Activated naive CD4-positive, alpha-beta T cell treated with anti-CD3 and anti-CD28 coated beads, Interleukin-2, amount 10 ng/mL, durations not matched to agents 7 days and 5 days (primary cell): ENCODE results near the gene LSM3.
"Not testable (repeated sequence)": the region's sequence is repeated elsewhere in the genome, so short reads cannot be mapped to it uniquely, and the experiment has no call there.

ENCODE experiments used
- CTCF ChIA-PET: fragments of 350-600 bp; sonication (Branson Sonifier 250); formaldehyde crosslinking; loops from one replicate; lab custom pipeline; 2021; ENCODE audit warnings: antibody characterized with exemption; lab: Charles Lee
- DNase-seq: peaks from one replicate; pipeline ENCODE4 v3.0.0-alpha.2; 2020
- H3K27ac Mint-ChIP-seq: one replicate; pipeline ENCODE4 v1.8.0; 2021; ENCODE audit warnings: mild to moderate bottlenecking, moderate library complexity, mixed read lengths
- H3K27me3 Mint-ChIP-seq: one replicate; pipeline ENCODE4 v1.8.0; 2021; ENCODE audit warnings: mild to moderate bottlenecking, mixed read lengths
- H3K36me3 Mint-ChIP-seq: one replicate; pipeline ENCODE4 v1.8.0; 2021; ENCODE audit warnings: mixed read lengths
- H3K4me1 Mint-ChIP-seq: one replicate; pipeline ENCODE4 v1.8.0; 2021; ENCODE audit warnings: mixed read lengths
- H3K4me3 Mint-ChIP-seq: one replicate; pipeline ENCODE4 v1.8.0; 2021; ENCODE audit warnings: mild to moderate bottlenecking, moderate library complexity, mixed read lengths
- H3K9me3 Mint-ChIP-seq: one replicate; pipeline ENCODE4 v1.8.0; 2021; ENCODE audit warnings: mixed read lengths

The LSM3 gene

GRCh38 chr3:14218355-14218754 is 39.7 kb downstream of the LSM3 start:
- H3K4me3 Mint-ChIP-seq = no peak overlapping the region
- H3K36me3 Mint-ChIP-seq = no peaks in the 10 kb centered on the region
- no peaks in the 10 kb centered on the region for H3K9me3 Mint-ChIP-seq
- no peaks in the 10 kb centered on the region for H3K4me1 Mint-ChIP-seq
- CTCF ChIA-PET = interaction anchor here (1.0 kb wide), 1 partner anchor 14 kb away, joined by 3 read pairs; no protein-coding TSS in a partner anchor
- H3K27me3 Mint-ChIP-seq = peaks cover 8% of the 10 kb centered on the region
- H3K27ac Mint-ChIP-seq = no peak overlapping the region
- no peak for DNase-seq

DNA sequence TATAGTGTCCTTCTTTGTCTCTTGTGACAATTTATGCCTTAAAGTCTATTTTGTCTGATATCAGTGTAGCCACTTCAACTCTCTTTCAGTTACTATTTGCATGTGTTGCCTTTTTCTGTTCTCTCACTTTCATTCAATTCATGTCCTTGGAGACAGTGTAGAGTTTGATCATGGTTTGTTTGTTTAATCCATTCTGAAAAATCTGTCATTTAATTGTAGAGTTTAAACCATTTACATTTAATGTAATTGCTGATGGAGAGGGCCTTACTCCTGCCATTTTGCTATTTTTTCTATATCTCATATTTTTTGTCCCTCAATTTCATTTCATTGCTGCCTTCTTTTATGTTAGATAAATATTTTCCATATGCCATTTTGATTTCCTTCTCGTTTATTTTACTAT is 42.3 kb downstream of the LSM3 start:
- no peak for DNase-seq
- Mint-ChIP-seq H3K9me3 (no peaks in the 10 kb centered on the region), H3K4me3 (no peak overlapping the region), H3K4me1 (no peaks in the 10 kb centered on the region), H3K27ac (no peak overlapping the region), H3K27me3 (peaks cover 26% of the 10 kb centered on the region), H3K36me3 (no peaks in the 10 kb centered on the region)
- CTCF ChIA-PET = no interaction called here

DNA sequence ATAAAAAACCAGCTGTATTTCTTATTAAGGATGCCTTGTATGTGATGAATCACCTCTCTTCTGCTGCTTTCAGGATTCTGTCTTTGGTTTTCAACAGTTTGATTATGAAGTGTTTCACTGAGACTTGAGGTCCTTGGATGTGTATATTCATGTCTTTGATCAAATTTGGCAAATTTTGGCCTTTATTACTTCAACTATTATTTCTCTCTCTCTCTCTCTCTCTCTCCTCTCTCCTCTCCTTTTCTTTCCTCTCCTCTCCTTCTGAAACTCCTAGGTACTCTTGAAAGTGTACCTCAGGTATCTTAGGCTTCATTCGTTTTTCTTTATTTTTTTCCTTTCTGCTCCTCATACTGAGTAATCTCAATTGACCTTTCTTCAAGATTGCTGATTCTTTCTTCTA is 43.3 kb downstream of the LSM3 start:
- no peak for DNase-seq
- H3K27me3 Mint-ChIP-seq = peaks cover 26% of the 10 kb centered on the region
- CTCF ChIA-PET = interaction anchor here (2.3 kb wide), 1 partner anchor 18 kb away, joined by 10 read pairs; no protein-coding TSS in a partner anchor
- H3K4me1 Mint-ChIP-seq = no peaks in the 10 kb centered on the region
- no peaks in the 10 kb centered on the region for H3K36me3 Mint-ChIP-seq
- H3K4me3 Mint-ChIP-seq = no peak overlapping the region
- no peaks in the 10 kb centered on the region for H3K9me3 Mint-ChIP-seq
- H3K27ac Mint-ChIP-seq = no peak overlapping the region

DNA sequence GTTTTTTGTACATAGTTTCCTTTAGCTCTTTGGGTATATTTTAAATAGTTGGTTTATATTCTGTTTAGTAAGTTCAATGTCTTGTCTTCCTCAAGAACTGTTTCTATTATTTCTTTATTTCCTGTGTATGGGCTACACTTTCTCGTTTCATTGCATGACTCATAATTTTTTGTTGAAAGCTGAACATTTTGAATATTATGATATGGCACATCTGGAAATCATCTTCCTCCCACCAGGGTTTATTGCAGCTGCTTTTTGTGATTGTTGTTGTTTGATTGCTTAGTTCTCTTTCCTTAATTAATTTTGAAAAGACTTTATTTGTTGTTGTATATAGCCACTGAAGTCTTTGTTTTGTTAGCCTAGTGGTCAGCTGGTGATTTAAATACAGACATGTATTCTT is 43.8 kb downstream of the LSM3 start:
- Mint-ChIP-seq H3K4me3 (no peak overlapping the region), H3K9me3 (no peaks in the 10 kb centered on the region), H3K27me3 (peaks cover 26% of the 10 kb centered on the region), H3K27ac (no peak overlapping the region), H3K4me1 (no peaks in the 10 kb centered on the region), H3K36me3 (no peaks in the 10 kb centered on the region)
- CTCF ChIA-PET = interaction anchor here (2.3 kb wide), 1 partner anchor 19 kb away, joined by 10 read pairs; no protein-coding TSS in a partner anchor
- no peak for DNase-seq

GRCh38 chr3:14222900-14223594 is 44.4 kb downstream of the LSM3 start:
- Mint-ChIP-seq H3K36me3 (no peaks in the 10 kb centered on the region), H3K9me3 (no peaks in the 10 kb centered on the region), H3K27ac (no peak overlapping the region), H3K27me3 (peaks cover 26% of the 10 kb centered on the region), H3K4me1 (no peaks in the 10 kb centered on the region), H3K4me3 (no peak overlapping the region)
- no peak for DNase-seq
- CTCF ChIA-PET = interaction anchor here (2.3 kb wide), 1 partner anchor 19 kb away, joined by 10 read pairs; no protein-coding TSS in a partner anchor

DNA sequence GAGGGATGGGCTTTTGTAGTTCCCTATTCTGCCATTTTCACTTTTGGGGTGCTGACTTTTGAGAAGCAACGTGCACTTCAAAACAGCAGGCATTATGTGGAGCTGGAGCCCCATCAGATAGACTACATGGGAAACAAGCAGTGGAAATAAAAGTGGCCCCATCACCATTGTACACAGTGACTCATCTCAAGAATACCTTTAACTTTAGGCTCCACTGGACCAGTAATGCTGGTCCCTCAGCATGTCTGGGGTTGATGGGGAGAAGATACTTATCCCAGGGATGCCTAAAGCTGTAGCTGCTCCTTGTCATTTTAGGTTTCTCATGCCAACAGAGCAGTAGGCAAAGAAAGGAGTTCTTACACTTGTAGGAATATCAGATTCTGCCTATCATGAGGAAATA is 45.0 kb downstream of the LSM3 start:
- no peak overlapping the region for H3K4me3 Mint-ChIP-seq
- H3K4me1 Mint-ChIP-seq = no peaks in the 10 kb centered on the region
- no peaks in the 10 kb centered on the region for H3K9me3 Mint-ChIP-seq
- no peaks in the 10 kb centered on the region for H3K36me3 Mint-ChIP-seq
- no peak for DNase-seq
- no peak overlapping the region for H3K27ac Mint-ChIP-seq
- CTCF ChIA-PET = interaction anchor here (2.3 kb wide), 1 partner anchor 20 kb away, joined by 10 read pairs; no protein-coding TSS in a partner anchor
- peaks cover 25% of the 10 kb centered on the region for H3K27me3 Mint-ChIP-seq

DNA sequence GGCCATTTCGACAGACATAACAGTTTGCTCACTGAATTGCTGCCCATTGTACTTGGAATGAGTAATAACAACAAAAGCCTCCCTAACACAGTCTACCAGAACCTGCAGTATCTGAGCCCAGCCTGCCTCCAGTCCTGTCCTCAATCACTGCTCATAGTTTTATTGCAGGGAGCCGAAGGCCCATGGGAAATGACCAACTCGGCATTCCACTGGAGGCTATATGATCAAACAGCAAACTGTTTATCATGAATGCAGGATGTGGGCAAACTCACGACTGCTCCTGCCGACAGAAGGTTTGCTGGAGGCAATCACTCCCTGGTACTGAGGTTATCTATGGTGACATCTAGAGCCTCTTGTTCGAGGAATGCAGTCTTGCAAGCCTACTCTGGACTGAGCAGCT is 46.3 kb downstream of the LSM3 start:
- no peaks in the 10 kb centered on the region for H3K9me3 Mint-ChIP-seq
- DNase-seq = no peak
- CTCF ChIA-PET = no interaction called here
- peaks cover 22% of the 10 kb centered on the region for H3K27me3 Mint-ChIP-seq
- H3K4me3 Mint-ChIP-seq = no peak overlapping the region
- H3K27ac Mint-ChIP-seq = no peak overlapping the region
- no peaks in the 10 kb centered on the region for H3K4me1 Mint-ChIP-seq
- no peaks in the 10 kb centered on the region for H3K36me3 Mint-ChIP-seq

DNA sequence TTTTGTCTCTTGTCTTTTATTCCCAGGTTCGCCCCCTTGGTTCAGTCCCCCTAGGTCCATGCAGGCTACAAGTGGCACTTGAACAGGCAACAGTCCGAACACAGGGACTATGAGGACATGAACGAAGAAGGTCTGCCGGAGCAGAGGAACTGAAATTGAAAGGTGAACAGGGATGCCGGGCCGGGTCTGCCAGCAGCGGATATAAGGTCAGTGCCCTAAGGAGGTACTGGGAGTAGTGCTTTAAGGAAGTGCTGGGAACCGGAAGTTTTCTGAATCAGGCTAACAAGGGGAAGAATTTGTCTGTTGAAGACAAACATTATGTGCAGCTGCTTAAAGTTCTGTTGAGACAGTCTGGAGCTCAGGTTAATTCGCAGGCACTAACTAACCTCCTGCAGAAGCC is 46.8 kb downstream of the LSM3 start:
- H3K27ac Mint-ChIP-seq = no peak overlapping the region
- H3K9me3 Mint-ChIP-seq = no peaks in the 10 kb centered on the region
- no peak for DNase-seq
- no peaks in the 10 kb centered on the region for H3K4me1 Mint-ChIP-seq
- H3K36me3 Mint-ChIP-seq = no peaks in the 10 kb centered on the region
- CTCF ChIA-PET = no interaction called here
- H3K4me3 Mint-ChIP-seq = no peak overlapping the region
- peaks cover 23% of the 10 kb centered on the region for H3K27me3 Mint-ChIP-seq

DNA sequence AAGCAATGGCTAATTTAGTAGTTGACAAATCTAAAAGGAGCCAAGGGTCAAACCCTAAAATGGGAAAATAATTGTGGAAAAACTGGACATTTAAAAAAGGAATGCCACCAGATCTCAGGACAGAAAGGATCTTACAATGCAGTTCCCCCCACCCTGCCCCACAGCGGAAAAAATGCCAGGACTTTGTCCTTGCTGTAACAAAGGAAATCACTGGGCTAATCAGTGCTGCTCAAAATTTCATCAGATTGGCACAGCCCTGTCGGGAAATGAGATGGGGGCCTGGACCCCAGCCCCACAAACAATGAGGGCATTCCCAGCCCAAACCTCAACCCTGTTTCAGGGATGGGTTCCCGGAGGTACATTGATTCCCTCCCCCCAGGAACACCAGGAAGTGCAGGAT is 47.7 kb downstream of the LSM3 start:
- DNase-seq, H3K36me3 Mint-ChIP-seq, H3K27ac Mint-ChIP-seq, CTCF ChIA-PET, H3K4me1 Mint-ChIP-seq, H3K4me3 Mint-ChIP-seq, H3K9me3 Mint-ChIP-seq: not testable (repeated sequence)
- peaks cover 33% of the 10 kb centered on the region for H3K27me3 Mint-ChIP-seq

GRCh38 chr3:14227856-14228255 is 49.2 kb downstream of the LSM3 start:
- Mint-ChIP-seq H3K9me3 (no peaks in the 10 kb centered on the region), H3K4me3 (no peak overlapping the region), H3K27me3 (peaks cover 39% of the 10 kb centered on the region), H3K27ac (no peak overlapping the region), H3K4me1 (peaks cover 4% of the 10 kb centered on the region), H3K36me3 (peaks cover 2% of the 10 kb centered on the region)
- CTCF ChIA-PET = no interaction called here
- no peak for DNase-seq

- Mint-ChIP-seq H3K27me3 (peaks cover 43% of the 10 kb centered on the region), H3K36me3 (peaks cover 2% of the 10 kb centered on the region), H3K9me3 (peaks cover 3% of the 10 kb centered on the region), H3K4me1 (peaks cover 8% of the 10 kb centered on the region), H3K27ac (no peak overlapping the region), H3K4me3 (no peak overlapping the region)
- CTCF ChIA-PET = interaction anchor here (1.0 to 1.2 kb wide), 2 partner anchors 25 to 32 kb away, joined by 3 to 5 read pairs; no protein-coding TSS in a partner anchor
- no peak for DNase-seq
Measured at GRCh38 chr3:14228681-14229470, 50.3 kb downstream of the LSM3 start.

DNA sequence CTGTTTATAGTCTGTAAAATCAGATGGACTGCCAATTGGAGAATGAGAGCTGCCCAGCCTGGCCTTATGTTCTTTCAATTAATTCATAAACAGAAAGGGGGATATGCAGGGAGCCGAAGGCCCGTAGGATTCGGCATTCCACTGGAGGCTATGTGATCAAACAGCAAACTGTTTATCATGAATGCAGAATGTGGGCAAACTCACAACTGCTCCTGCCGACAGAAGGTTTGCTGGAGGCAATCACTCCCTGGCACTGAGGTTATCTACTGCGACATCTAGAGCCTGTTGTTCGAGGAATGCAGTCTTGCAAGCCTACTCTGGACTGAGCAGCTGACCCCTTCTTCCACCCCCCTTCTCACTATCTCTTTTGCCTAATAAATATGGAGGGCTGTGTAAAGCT is 51.1 kb downstream of the LSM3 start:
- not testable (repeated sequence) for DNase-seq, H3K36me3 Mint-ChIP-seq, H3K4me3 Mint-ChIP-seq, H3K27ac Mint-ChIP-seq, H3K9me3 Mint-ChIP-seq, H3K4me1 Mint-ChIP-seq
- peaks cover 39% of the 10 kb centered on the region for H3K27me3 Mint-ChIP-seq
- CTCF ChIA-PET = interaction anchor here (1.0 kb wide), 1 partner anchor 32 kb away, joined by 3 read pairs; no protein-coding TSS in a partner anchor

- Mint-ChIP-seq H3K27me3 (peaks cover 33% of the 10 kb centered on the region), H3K27ac (no peak overlapping the region), H3K4me3 (no peak overlapping the region), H3K4me1 (peaks cover 8% of the 10 kb centered on the region), H3K9me3 (peaks cover 3% of the 10 kb centered on the region), H3K36me3 (peaks cover 2% of the 10 kb centered on the region)
- DNase-seq = no peak
- CTCF ChIA-PET = interaction anchor here (3.0 kb wide), 1 partner anchor 27 kb away, joined by 22 read pairs; no protein-coding TSS in a partner anchor
Measured at GRCh38 chr3:14230729-14231128, 52.1 kb downstream of the LSM3 start.

DNA sequence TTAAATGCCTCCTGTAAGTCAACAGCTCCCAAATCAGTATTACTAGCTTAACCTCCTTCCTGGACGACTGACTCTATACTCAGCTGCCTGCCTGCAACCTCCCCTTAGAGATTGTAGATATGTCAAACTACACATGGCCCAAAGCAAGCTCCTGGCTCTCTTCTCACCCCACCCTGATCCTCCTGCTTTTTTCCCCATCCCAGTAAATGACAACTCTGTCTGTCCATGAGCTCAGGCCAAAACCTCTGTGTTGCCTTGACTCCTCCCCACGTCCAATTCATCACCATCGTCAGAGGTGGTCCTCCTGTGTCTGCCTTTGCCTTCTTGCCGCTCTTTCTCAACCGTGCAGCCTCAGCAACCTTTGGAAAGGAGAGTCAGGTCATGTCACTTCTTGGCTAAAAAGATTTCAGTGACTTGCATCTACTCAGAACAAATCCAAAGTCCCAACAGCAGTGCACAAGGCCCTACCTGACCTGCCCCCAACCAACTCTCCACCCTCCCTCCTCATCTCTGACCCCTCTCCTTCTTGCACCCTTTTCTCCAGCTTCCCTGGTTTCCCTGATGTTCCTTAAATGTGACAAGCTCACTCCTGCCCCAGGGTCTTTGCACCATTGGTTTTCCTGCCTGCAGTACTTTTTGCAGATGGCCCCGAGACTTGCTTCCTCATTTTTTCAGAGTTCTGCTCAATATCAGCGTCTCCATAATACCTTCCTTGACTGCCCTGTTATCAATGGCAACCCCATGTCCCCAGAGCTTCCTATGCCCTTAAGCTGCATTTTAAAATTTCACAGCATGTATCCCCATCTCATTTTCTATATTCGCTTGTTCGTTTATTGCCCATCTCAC is 52.8 kb downstream of the LSM3 start:
- no peak overlapping the region for H3K4me3 Mint-ChIP-seq
- CTCF ChIA-PET = interaction anchor here (0.6 to 3.0 kb wide), 5 partner anchors 28 to 574 kb away, joined by 3 to 22 read pairs (median 4); no protein-coding TSS in a partner anchor
- DNase-seq = no peak
- no peak overlapping the region for H3K27ac Mint-ChIP-seq
- H3K36me3 Mint-ChIP-seq = peaks cover 2% of the 10 kb centered on the region
- H3K27me3 Mint-ChIP-seq = peaks cover 37% of the 10 kb centered on the region
- H3K9me3 Mint-ChIP-seq = peaks cover 3% of the 10 kb centered on the region
- peaks cover 8% of the 10 kb centered on the region for H3K4me1 Mint-ChIP-seq
